ENCODE results near the gene SRD5A1.
"Not testable (repeated sequence)": the region's sequence is repeated elsewhere in the genome, so short reads cannot be mapped to it uniquely, and the experiment has no call there.

GRCh38 chr5:6668717-6669116, 35.5 kb downstream of the SRD5A1 start:
- TF ChIP-seq CTCF, POLR2A (IDR thresholded peaks at IDR 0.05): not testable (repeated sequence)
